ENCODE results near the gene ANKRD9. TPM values are rescaled to one million over a fixed set of nuclear protein-coding genes. Genes with fewer than 3 reads are reported as not detected.

Gene ANKRD9
- total and polyA plus RNA-seq, 12 donors, result 2.6 to 105 (median 40.2) TPM

DNA sequence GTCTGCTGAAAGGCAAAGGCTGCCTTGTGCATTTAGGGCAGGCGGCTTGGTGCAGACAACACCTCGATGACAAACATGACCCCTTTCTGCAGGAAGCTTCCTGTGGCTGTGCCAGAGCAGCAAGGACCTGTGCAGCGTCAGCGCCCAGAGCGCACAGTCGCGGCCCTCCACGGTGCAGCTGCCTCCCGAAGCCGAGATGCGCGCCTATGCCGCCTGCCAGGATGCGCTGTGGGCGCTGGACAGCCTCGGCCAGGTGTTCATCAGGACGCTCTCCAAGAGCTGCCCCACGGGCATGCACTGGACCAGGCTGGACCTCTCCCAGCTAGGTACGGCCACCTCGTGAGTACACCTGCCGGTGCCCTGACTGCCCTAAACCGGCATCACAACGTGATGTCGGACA is 57.3 kb downstream of the ANKRD9 start:
- H3K36me3 ChIP-seq (replicated peaks in 1 of 2), result peaks cover 0 to 48% of the 10 kb centered on the region in 2 donors
- 94 to 100% (median 95%) methylated on average over 1 to 24 of the region's 24 CpGs for WGBS, 4 donors

More for the DNA sequence above, 57.3 kb downstream of the ANKRD9 start:
- Histone ChIP-seq H3K4me1 (replicated peaks in 1 of 2) (no peaks in the 10 kb centered on the region), H3K4me3 (no peak overlapping the region), H3K9me3 (replicated peaks in 1 of 3) (no peaks in the 10 kb centered on the region), H3K27ac (no peak overlapping the region), H3K27me3 (no peaks in the 10 kb centered on the region)
- no peak for TF ChIP-seq POLR2A (IDR thresholded peaks at IDR 0.05)
- TF ChIP-seq, protein P1, sequence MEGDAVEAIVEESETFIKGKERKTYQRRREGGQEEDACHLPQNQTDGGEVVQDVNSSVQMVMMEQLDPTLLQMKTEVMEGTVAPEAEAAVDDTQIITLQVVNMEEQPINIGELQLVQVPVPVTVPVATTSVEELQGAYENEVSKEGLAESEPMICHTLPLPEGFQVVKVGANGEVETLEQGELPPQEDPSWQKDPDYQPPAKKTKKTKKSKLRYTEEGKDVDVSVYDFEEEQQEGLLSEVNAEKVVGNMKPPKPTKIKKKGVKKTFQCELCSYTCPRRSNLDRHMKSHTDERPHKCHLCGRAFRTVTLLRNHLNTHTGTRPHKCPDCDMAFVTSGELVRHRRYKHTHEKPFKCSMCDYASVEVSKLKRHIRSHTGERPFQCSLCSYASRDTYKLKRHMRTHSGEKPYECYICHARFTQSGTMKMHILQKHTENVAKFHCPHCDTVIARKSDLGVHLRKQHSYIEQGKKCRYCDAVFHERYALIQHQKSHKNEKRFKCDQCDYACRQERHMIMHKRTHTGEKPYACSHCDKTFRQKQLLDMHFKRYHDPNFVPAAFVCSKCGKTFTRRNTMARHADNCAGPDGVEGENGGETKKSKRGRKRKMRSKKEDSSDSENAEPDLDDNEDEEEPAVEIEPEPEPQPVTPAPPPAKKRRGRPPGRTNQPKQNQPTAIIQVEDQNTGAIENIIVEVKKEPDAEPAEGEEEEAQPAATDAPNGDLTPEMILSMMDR (IDR thresholded peaks at IDR 0.05), result no peak
- no peak for DNase-seq
- intact Hi-C loops (cut with DNase I), result no loop called here

Small RNAs within 50 kb of the gene (microRNA-seq; reads per million reads assigned to microRNA genes)
- gene MIR4309, result 0 reads per million in 3 donors

Small RNAs within 50 kb of the gene (small RNA-seq; reads per million reads assigned to genes)
- gene MIR4309, result 0 reads per million in 2 donors

Other genes with a start within 250 kb of the ANKRD9 start
- gene MOK, start 204.6 kb downstream of the ANKRD9 start, total RNA-seq, result 10 to 100 TPM; 10.1 to 33.1 (median 16.4) TPM
- 10 to 100 TPM; 15.4 to 54.4 (median 38.5) TPM for gene MOK, start 204.6 kb downstream of the ANKRD9 start, polyA plus RNA-seq
- 10 to 100 TPM in 7 of 9 donors, 1 to 10 TPM in 2; 7.4 to 23.1 (median 14.1) TPM for gene ZNF839, start 190.0 kb downstream of the ANKRD9 start, total RNA-seq
- gene ZNF839, start 190.0 kb downstream of the ANKRD9 start, polyA plus RNA-seq, result 10 to 100 TPM in 2 of 3 donors, 1 to 10 TPM in 1; 7.8 to 28.2 (median 27.6) TPM
- 10 to 100 TPM; 38.3 to 76.0 (median 41.5) TPM for gene CINP, start 146.9 kb downstream of the ANKRD9 start, total RNA-seq
- gene CINP, start 146.9 kb downstream of the ANKRD9 start, polyA plus RNA-seq, result 10 to 100 TPM; 39.2 to 92.6 (median 86.6) TPM
- gene TECPR2, start 146.8 kb downstream of the ANKRD9 start, total RNA-seq, result 10 to 100 TPM in 8 of 9 donors, 1 to 10 TPM in 1; 9.7 to 74.3 (median 27.1) TPM
- gene TECPR2, start 146.8 kb downstream of the ANKRD9 start, polyA plus RNA-seq, result 10 to 100 TPM in 1 of 3 donors, 1 to 10 TPM in 2; 5.1 to 12.1 (median 8.3) TPM
- 10 to 100 TPM in 7 of 9 donors, 1 to 10 TPM in 2; 8.0 to 17.7 (median 12.8) TPM for gene RCOR1, start 82.9 kb upstream of the ANKRD9 start, total RNA-seq
- 10 to 100 TPM in 1 of 3 donors, 1 to 10 TPM in 2; 3.8 to 11.6 (median 4.4) TPM for gene RCOR1, start 82.9 kb upstream of the ANKRD9 start, polyA plus RNA-seq